GM12878 (cell line): ENCODE results near the gene DAB2IP. TPM values are rescaled to one million over a fixed set of nuclear protein-coding genes. Genes with fewer than 3 reads are reported as not detected.

Experiments
- ATAC-seq: fragments of 200-7000 bp; cut with Tn5 transposase; 3 replicates; pipeline ENCODE4 v1.9.1; 2020; ENCODE audit warnings: mild to moderate bottlenecking, moderate library complexity
- BruUV-seq: library from RNA; stranded (reverse); fragments of 400-500 nt; replicated peaks from 2 replicates; lab custom pipeline; 2021; lab: Mats Ljungman, UMichigan
- CTCF ChIA-PET: fragments of 300-600 bp; sonication (Branson Sonifier 250); formaldehyde crosslinking; extraction: SDS; loops from one replicate; lab custom pipeline; 2021; ENCODE audit warnings: inconsistent platforms; lab: Yijun Ruan, JAX
- POLR2A ChIA-PET: fragments of 350-600 bp; formaldehyde crosslinking; extraction: SDS; loops from one replicate; lab custom pipeline; 2021; ENCODE audit warnings: inconsistent platforms; lab: Charles Lee
- RAD21 ChIA-PET: fragments of 300-600 bp; sonication (Branson Sonifier 250); formaldehyde crosslinking; loops from one replicate; lab custom pipeline; 2023; ENCODE audit warnings: antibody characterized with exemption; ENCODE audit not compliant: unreplicated experiment; lab: Charles Lee
- SMC1A ChIA-PET: fragments of 300-600 bp; sonication (Branson Sonifier 250); formaldehyde crosslinking; loops from one replicate; lab custom pipeline; 2023; ENCODE audit not compliant: unreplicated experiment, uncharacterized antibody; lab: Charles Lee
- DNase-seq: peaks from one replicate; pipeline ENCODE4 v3.0.0-alpha.2; 2011; ENCODE audit warnings: low read depth, low spot score
- FAIRE-seq: peaks from 3 replicates; lab custom pipeline; 2011; peaks lifted over from hg19 to GRCh38; lab: Jason Lieb, UNC
- H2AFZ ChIP-seq: 2 replicates; pipeline ENCODE4 v1.6.0; 2011; ENCODE audit warnings: low read depth, low read length, control low read depth; ENCODE audit not compliant: control insufficient read depth
- H3K27ac ChIP-seq: 2 replicates; pipeline ENCODE4 v1.5.1; 2011; ENCODE audit warnings: control low read depth; ENCODE audit not compliant: control insufficient read depth, insufficient read depth
- H3K27me3 ChIP-seq, 2 experiments: replicated peaks in 1 of 2; 2 replicates each; pipeline versions ENCODE4 v1.6.0 to v1.6.1; 2011; ENCODE audit warnings: low read length in 1 of 2; ENCODE audit not compliant: control insufficient read depth in 2 of 2, insufficient read depth in 2 of 2
- H3K36me3 ChIP-seq, 2 experiments: 2 replicates each; pipeline ENCODE4 v1.5.1; 2011; ENCODE audit warnings: low read length in 1 of 2; ENCODE audit not compliant: control insufficient read depth in 2 of 2, insufficient read depth in 2 of 2
- H3K4me1 ChIP-seq: 2 replicates; pipeline ENCODE4 v1.6.1; 2011; ENCODE audit warnings: mild to moderate bottlenecking, low read length, moderate library complexity, mixed read lengths; ENCODE audit not compliant: control insufficient read depth, insufficient read depth
- H3K4me2 ChIP-seq: 2 replicates; pipeline ENCODE4 v1.6.0; 2011; ENCODE audit warnings: control low read depth; ENCODE audit not compliant: control insufficient read depth, insufficient read depth
- H3K4me3 ChIP-seq: fragments of 200-600 bp; sonication (generic); 2 replicates; pipeline ENCODE4 v1.5.1; 2016
- H3K79me2 ChIP-seq: 2 replicates; pipeline ENCODE4 v1.6.0; 2011; ENCODE audit warnings: low read length; ENCODE audit not compliant: control insufficient read depth, insufficient read depth
- H3K9ac ChIP-seq: 2 replicates; pipeline ENCODE4 v1.8.0; 2011; ENCODE audit warnings: low read length, control low read depth, mixed read lengths; ENCODE audit not compliant: control insufficient read depth, insufficient read depth
- H3K9me3 ChIP-seq: replicated peaks from 3 replicates; pipeline ENCODE4 v1.5.1; 2011; ENCODE audit warnings: mild to moderate bottlenecking, low read length; ENCODE audit not compliant: control insufficient read depth, insufficient read depth
- H4K20me1 ChIP-seq: 2 replicates; pipeline ENCODE4 v1.6.0; 2011; ENCODE audit not compliant: control insufficient read depth, insufficient read depth
- ASH2L ChIP-seq: fragments of 300-600, 200-600 bp; sonication (generic); IDR thresholded peaks from 2 replicates; pipeline ENCODE4 v1.6.1; 2017; ENCODE audit warnings: low read depth, mild to moderate bottlenecking, borderline replicate concordance
- CHD4 ChIP-seq: fragments of 200-600 bp; sonication (generic); IDR thresholded peaks from 2 replicates; pipeline ENCODE4 v1.6.1; 2016; ENCODE audit warnings: mild to moderate bottlenecking
- ETV6 ChIP-seq, 2 experiments: fragments of 450-650 bp in 1 of 2; IDR thresholded peaks in 1 of 2; conservative IDR thresholded peaks in 1 of 2; 2 replicates each; pipeline ENCODE4 v1.6.1; 2014; ENCODE audit warnings: antibody characterized with exemption in 1 of 2, borderline replicate concordance in 1 of 2, low read depth in 1 of 2, mild to moderate bottlenecking in 1 of 2, moderate library complexity in 1 of 2
- HDAC6 ChIP-seq: fragments of 200-600 bp; sonication (generic); IDR thresholded peaks from one replicate; pipeline ENCODE4 v1.8.0; 2017; ENCODE audit warnings: antibody characterized with exemption; ENCODE audit not compliant: unreplicated experiment
- IRF5 ChIP-seq: fragments of 450-650 bp; IDR thresholded peaks from 2 replicates; pipeline ENCODE4 v1.6.1; 2017; ENCODE audit warnings: borderline replicate concordance
- MEF2B ChIP-seq: fragments of 450-650 bp; IDR thresholded peaks from 2 replicates; pipeline ENCODE4 v1.6.1; 2018; ENCODE audit warnings: mild to moderate bottlenecking, moderate library complexity; ENCODE audit not compliant: partially characterized antibody, poor library complexity, severe bottlenecking
- NFYB ChIP-seq: IDR thresholded peaks from 2 replicates; pipeline ENCODE4 v1.6.1; 2011; ENCODE audit warnings: low read depth, mild to moderate bottlenecking, low read length, improper control_type of control experiment, moderate library complexity; ENCODE audit not compliant: insufficient read depth
- SMAD5 ChIP-seq: IDR thresholded peaks from 2 replicates; pipeline ENCODE4 v1.6.1; 2016; ENCODE audit warnings: antibody characterized with exemption, low read depth
- SREBF1 ChIP-seq: IDR thresholded peaks from 2 replicates; pipeline ENCODE4 v1.6.1; 2012; ENCODE audit warnings: mild to moderate bottlenecking, low read length
- SRF ChIP-seq, 2 experiments: IDR thresholded peaks; 2 replicates each; pipeline ENCODE4 v1.6.1; 2011; ENCODE audit warnings: low read depth in 2 of 2, low read length in 2 of 2, mild to moderate bottlenecking in 1 of 2, moderate library complexity in 1 of 2
- WGBS: methylation state at CpG from one replicate; pipeline ENCODE4 v1.1.6; 2016; ENCODE audit warnings: low lambda C conversion rate; ENCODE audit not compliant: insufficient replicate concordance, insufficient coverage; ENCODE audit errors: missing lambda C conversion rate; 5-methylcytosine and 5-hydroxymethylcytosine counted together
- in situ Hi-C: fragments of 300-500 bp; cut with MboI; formaldehyde crosslinking; loops from 9 replicates; pipeline ENCODE4 v1.14.3; 2018; ENCODE audit warnings: mixed read lengths
- intact Hi-C: fragments of 100-400 bp; cut with micrococcal nuclease; formaldehyde crosslinking; loops from one replicate; pipeline ENCODE4 v1.14.2; 2022; ENCODE audit not compliant: unreplicated experiment
- polyA plus RNA-seq, 11 experiments: library from polyadenylated mRNA; depleted of rRNA in 4 of 11; unstranded in 6 of 11; stranded (reverse) in 5 of 11; fragments of >200 nt; fragmentation: Nextera tagmentation in 4 of 11; fragmentation: Illumina TruSeq in 1 of 11; extraction: Ambion mirVana in 4 of 11; extraction: Trizol in 1 of 11; gene quantifications; 1 replicate in 1 of 11; 2 replicates in 10 of 11; pipeline versions ENCODE4 v1.2.1 to v1.2.3, GENCODE V29; 2011 to 2016; ENCODE audit warnings: inconsistent platforms in 2 of 11, missing spikeins in 2 of 11, low read depth in 1 of 11
- total RNA-seq, 4 experiments: library from RNA; depleted of rRNA in 3 of 4; stranded (reverse); fragments of >200 nt in 3 of 4; fragmentation: Illumina TruSeq in 1 of 4; extraction: Trizol in 1 of 4; gene quantifications; 2 replicates each; pipeline versions ENCODE4 v1.2.1 to v1.2.3, GENCODE V29; 2013 to 2021
- TF ChIP-seq, protein P1 (sequence below): fragments of 450-650 bp; IDR thresholded peaks from 2 replicates; pipeline ENCODE4 v1.6.1; 2016; ENCODE audit warnings: mild to moderate bottlenecking, moderate library complexity, borderline replicate concordance
- TF ChIP-seq, protein P2 (sequence below): IDR thresholded peaks from 2 replicates; pipeline ENCODE4 v1.6.1; 2012; ENCODE audit warnings: low read depth, low read length, improper control_type of control experiment

The DAB2IP gene
- total and polyA plus RNA-seq, 10 of the 15 experiments (the other 5 are each of a cell fraction or from before 2014, with no cell fraction given), result 0.03 to 0.38 (median 0.14) TPM; not detected in 6

- no peak for TF ChIP-seq IRF5
Observed at GRCh38 chr9:121694001-121694400, 42.6 kb downstream of the DAB2IP start (continued).

GRCh38 chr9:121694600-121694999 is 43.2 kb downstream of the DAB2IP start:
- intact Hi-C loops (no loop called here), in situ Hi-C loops (no loop called here)
- Histone ChIP-seq H3K9ac (no peak overlapping the region), H2AFZ (no peak overlapping the region), H3K4me2 (no peak overlapping the region), H3K79me2 (no peaks in the 10 kb centered on the region), H3K27me3 (peaks cover 7 to 14% of the 10 kb centered on the region in 2 experiments), H3K4me3 (no peak overlapping the region), H3K36me3 (no peaks in the 10 kb centered on the region), H3K4me1 (no peaks in the 10 kb centered on the region; the same call in 1 of the 2 replicates), H3K27ac (no peak overlapping the region), H3K9me3 (no peaks in the 10 kb centered on the region), H4K20me1 (no peaks in the 10 kb centered on the region; the same call in 1 of the 2 replicates)
- FAIRE-seq (no peak), DNase-seq (no peak), ATAC-seq (no peak)
- ChIA-PET SMC1A (no interaction called here), RAD21 (no interaction called here), POLR2A (no interaction called here), CTCF (interaction anchor here (0.9 kb wide), 1 partner anchor 149 kb away, joined by 3 read pairs; no protein-coding TSS in a partner anchor)
- no peak for TF ChIP-seq NFYB
- TF ChIP-seq SREBF1, result no peak
- no peak for TF ChIP-seq ETV6 (conservative IDR thresholded peaks at IDR 0.05 in 1 of 2, IDR thresholded peaks at IDR 0.05 in 1 of 2; ENCODE audit: borderline replicate concordance in 1 of 2, low read depth in 1 of 2)
- TF ChIP-seq ASH2L, result no peak
- TF ChIP-seq, protein P1, sequence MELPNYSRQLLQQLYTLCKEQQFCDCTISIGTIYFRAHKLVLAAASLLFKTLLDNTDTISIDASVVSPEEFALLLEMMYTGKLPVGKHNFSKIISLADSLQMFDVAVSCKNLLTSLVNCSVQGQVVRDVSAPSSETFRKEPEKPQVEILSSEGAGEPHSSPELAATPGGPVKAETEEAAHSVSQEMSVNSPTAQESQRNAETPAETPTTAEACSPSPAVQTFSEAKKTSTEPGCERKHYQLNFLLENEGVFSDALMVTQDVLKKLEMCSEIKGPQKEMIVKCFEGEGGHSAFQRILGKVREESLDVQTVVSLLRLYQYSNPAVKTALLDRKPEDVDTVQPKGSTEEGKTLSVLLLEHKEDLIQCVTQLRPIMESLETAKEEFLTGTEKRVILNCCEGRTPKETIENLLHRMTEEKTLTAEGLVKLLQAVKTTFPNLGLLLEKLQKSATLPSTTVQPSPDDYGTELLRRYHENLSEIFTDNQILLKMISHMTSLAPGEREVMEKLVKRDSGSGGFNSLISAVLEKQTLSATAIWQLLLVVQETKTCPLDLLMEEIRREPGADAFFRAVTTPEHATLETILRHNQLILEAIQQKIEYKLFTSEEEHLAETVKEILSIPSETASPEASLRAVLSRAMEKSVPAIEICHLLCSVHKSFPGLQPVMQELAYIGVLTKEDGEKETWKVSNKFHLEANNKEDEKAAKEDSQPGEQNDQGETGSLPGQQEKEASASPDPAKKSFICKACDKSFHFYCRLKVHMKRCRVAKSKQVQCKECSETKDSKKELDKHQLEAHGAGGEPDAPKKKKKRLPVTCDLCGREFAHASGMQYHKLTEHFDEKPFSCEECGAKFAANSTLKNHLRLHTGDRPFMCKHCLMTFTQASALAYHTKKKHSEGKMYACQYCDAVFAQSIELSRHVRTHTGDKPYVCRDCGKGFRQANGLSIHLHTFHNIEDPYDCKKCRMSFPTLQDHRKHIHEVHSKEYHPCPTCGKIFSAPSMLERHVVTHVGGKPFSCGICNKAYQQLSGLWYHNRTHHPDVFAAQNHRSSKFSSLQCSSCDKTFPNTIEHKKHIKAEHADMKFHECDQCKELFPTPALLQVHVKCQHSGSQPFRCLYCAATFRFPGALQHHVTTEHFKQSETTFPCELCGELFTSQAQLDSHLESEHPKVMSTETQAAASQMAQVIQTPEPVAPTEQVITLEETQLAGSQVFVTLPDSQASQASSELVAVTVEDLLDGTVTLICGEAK, result no peak
- no peak for TF ChIP-seq HDAC6
- no peak for TF ChIP-seq SMAD5
- TF ChIP-seq, protein P2, sequence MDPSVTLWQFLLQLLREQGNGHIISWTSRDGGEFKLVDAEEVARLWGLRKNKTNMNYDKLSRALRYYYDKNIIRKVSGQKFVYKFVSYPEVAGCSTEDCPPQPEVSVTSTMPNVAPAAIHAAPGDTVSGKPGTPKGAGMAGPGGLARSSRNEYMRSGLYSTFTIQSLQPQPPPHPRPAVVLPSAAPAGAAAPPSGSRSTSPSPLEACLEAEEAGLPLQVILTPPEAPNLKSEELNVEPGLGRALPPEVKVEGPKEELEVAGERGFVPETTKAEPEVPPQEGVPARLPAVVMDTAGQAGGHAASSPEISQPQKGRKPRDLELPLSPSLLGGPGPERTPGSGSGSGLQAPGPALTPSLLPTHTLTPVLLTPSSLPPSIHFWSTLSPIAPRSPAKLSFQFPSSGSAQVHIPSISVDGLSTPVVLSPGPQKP, result no peak
- TF ChIP-seq CHD4, result no peak
- TF ChIP-seq MEF2B, result no peak
- TF ChIP-seq SRF (IDR thresholded peaks at IDR 0.05; ENCODE audit: low read depth in 2 of 2, low read length in 2 of 2), result no peak
- WGBS, result 27% methylated on average over 7 of the region's 7 CpGs
- BruUV-seq, result no TSS peak
